NCI-H146 treated with DMSO at 0.1 percent for 48 hours (cell line): ENCODE data around the gene OTUD6A.

Source experiments
- DNase-seq: peaks from one replicate; lab custom pipeline; 2025; ENCODE audit not compliant: unreplicated experiment; lab: John Stamatoyannopoulos, UW

OTUD6A gene

GRCh38 chrX:70062076-70062475 is at the start of gene OTUD6A:
Gene OTUD6A, plus strand, starts transcription at chrX:70062457. Its CDS starts 68 bp downstream, at chrX:70062525.
- no peak for DNase-seq

GRCh38 chrX:70012756-70013155 is 49.5 kb upstream of the OTUD6A start:
- no peak for DNase-seq

- DNase-seq: no peak
These were observed 48.5 kb upstream of the OTUD6A start for GRCh38 chrX:70013466-70014381.

GRCh38 chrX:70016513-70016912 is 45.7 kb upstream of the OTUD6A start:
- DNase-seq: no peak

GRCh38 chrX:70022616-70023015 is 39.6 kb upstream of the OTUD6A start:
- no peak for DNase-seq

GRCh38 chrX:70025464-70025863 is 36.8 kb upstream of the OTUD6A start:
- no peak for DNase-seq

GRCh38 chrX:70026112-70026850 is 36.0 kb upstream of the OTUD6A start:
- no peak for DNase-seq

- DNase-seq: no peak
These were observed 35.4 kb upstream of the OTUD6A start for GRCh38 chrX:70026851-70027200.

- DNase-seq: no peak
These were observed 32.4 kb upstream of the OTUD6A start for GRCh38 chrX:70029863-70030262.

GRCh38 chrX:70030301-70030767 is 31.9 kb upstream of the OTUD6A start:
- DNase-seq: no peak

GRCh38 chrX:70032792-70033191 is 29.5 kb upstream of the OTUD6A start:
- no peak for DNase-seq

- no peak for DNase-seq
These were observed 28.8 kb upstream of the OTUD6A start for GRCh38 chrX:70033348-70034051.

- no peak for DNase-seq
These were observed 27.6 kb upstream of the OTUD6A start for GRCh38 chrX:70034646-70035045.

GRCh38 chrX:70038515-70038914 is 23.7 kb upstream of the OTUD6A start:
- DNase-seq: no peak

- DNase-seq: no peak
These were observed 23.3 kb upstream of the OTUD6A start for GRCh38 chrX:70038951-70039350.

GRCh38 chrX:70039758-70040157 is 22.5 kb upstream of the OTUD6A start:
- DNase-seq: no peak

- DNase-seq: no peak
These were observed 20.3 kb upstream of the OTUD6A start for GRCh38 chrX:70041993-70042392.

GRCh38 chrX:70042399-70043371 is 19.6 kb upstream of the OTUD6A start:
- no peak for DNase-seq

GRCh38 chrX:70043685-70044084 is 18.6 kb upstream of the OTUD6A start:
- no peak for DNase-seq

- no peak for DNase-seq
These were observed 17.6 kb upstream of the OTUD6A start for GRCh38 chrX:70044541-70045245.
